Measurements from ENCODE around the gene BST2. TPM values are rescaled to one million over a fixed set of nuclear protein-coding genes. Genes with fewer than 3 reads are reported as not detected.

The BST2 gene
- total RNA-seq, 4 donors from 2014 or later: 61.5 to 153 (median 92.1) TPM

GRCh38 chr19:17445526-17446165, 40.2 kb upstream of the BST2 start:
- no peak for TF ChIP-seq CTCF (IDR thresholded peaks at IDR 0.05; ENCODE audit: low read depth)

GRCh38 chr19:17441241-17442021, 36.0 kb upstream of the BST2 start:
- no peak for TF ChIP-seq CTCF (IDR thresholded peaks at IDR 0.05; ENCODE audit: low read depth)

GRCh38 chr19:17436874-17437267, 31.4 kb upstream of the BST2 start:
- no peak for TF ChIP-seq CTCF (IDR thresholded peaks at IDR 0.05; ENCODE audit: low read depth)

GRCh38 chr19:17436094-17436873, 30.9 kb upstream of the BST2 start:
- no peak for TF ChIP-seq CTCF (IDR thresholded peaks at IDR 0.05; ENCODE audit: low read depth)

- TF ChIP-seq CTCF (IDR thresholded peaks at IDR 0.05; ENCODE audit: low read depth): no peak
Observed at GRCh38 chr19:17435218-17435617, 29.8 kb upstream of the BST2 start.

GRCh38 chr19:17431417-17431816, 26.0 kb upstream of the BST2 start:
- TF ChIP-seq CTCF (IDR thresholded peaks at IDR 0.05; ENCODE audit: low read depth): no peak

GRCh38 chr19:17429641-17430113, 24.2 kb upstream of the BST2 start:
- no peak for TF ChIP-seq CTCF (IDR thresholded peaks at IDR 0.05; ENCODE audit: low read depth)

Data from subcutaneous adipose tissue (tissue), 4 donors.